ENCODE measurements around the gene NTN1.
"Not testable (repeated sequence)": the region's sequence is repeated elsewhere in the genome, so short reads cannot be mapped to it uniquely, and the experiment has no call there.

Gene NTN1

DNA sequence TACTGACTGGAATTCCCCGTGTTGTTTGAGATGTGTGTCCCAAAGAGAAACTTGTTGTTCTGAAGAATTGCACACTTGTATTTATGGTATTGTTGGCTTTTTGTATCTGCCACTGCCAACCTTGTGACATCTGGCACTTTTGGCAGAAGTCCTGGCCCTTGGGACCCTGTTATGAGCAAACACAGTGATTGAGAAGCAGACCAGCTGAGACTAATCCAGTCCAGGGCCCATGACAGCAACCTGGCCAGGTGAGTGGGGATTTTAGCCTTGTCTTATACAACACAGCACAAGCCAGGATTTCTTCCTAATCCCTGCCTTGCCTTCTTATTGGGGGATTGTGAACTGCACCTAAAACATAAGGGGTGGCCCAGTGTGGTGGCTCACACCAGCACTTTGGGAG lies 80.0 kb downstream of the NTN1 start:
- TF ChIP-seq, protein P1, sequence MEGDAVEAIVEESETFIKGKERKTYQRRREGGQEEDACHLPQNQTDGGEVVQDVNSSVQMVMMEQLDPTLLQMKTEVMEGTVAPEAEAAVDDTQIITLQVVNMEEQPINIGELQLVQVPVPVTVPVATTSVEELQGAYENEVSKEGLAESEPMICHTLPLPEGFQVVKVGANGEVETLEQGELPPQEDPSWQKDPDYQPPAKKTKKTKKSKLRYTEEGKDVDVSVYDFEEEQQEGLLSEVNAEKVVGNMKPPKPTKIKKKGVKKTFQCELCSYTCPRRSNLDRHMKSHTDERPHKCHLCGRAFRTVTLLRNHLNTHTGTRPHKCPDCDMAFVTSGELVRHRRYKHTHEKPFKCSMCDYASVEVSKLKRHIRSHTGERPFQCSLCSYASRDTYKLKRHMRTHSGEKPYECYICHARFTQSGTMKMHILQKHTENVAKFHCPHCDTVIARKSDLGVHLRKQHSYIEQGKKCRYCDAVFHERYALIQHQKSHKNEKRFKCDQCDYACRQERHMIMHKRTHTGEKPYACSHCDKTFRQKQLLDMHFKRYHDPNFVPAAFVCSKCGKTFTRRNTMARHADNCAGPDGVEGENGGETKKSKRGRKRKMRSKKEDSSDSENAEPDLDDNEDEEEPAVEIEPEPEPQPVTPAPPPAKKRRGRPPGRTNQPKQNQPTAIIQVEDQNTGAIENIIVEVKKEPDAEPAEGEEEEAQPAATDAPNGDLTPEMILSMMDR (IDR thresholded peaks at IDR 0.05; ENCODE audit: insufficient read depth, missing control alignments) = no peak
- FAIRE-seq = no peak
- DNase-seq (ENCODE audit: insufficient read length, low spot score) = no peak

DNA sequence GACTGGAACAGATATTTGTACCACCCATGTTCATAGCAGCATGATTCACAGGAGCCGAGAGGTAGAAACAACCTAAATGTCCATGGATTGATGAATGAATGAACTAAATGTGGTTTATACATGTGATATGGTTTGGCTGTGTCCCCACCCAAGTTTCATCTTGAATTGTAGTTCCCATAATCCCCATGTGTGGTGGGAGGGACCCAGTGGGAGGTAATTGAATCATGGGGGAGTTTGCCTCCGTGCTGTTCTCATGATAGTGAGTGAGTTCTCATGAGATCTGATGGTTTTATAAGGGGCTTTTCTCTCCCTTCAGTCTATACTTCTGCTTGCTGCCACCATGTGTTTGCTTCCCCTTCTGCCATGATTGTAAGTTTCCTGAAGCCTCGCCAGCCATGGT lies 81.9 kb downstream of the NTN1 start:
- FAIRE-seq; DNase-seq (ENCODE audit: insufficient read length, low spot score): not testable (repeated sequence)

DNA sequence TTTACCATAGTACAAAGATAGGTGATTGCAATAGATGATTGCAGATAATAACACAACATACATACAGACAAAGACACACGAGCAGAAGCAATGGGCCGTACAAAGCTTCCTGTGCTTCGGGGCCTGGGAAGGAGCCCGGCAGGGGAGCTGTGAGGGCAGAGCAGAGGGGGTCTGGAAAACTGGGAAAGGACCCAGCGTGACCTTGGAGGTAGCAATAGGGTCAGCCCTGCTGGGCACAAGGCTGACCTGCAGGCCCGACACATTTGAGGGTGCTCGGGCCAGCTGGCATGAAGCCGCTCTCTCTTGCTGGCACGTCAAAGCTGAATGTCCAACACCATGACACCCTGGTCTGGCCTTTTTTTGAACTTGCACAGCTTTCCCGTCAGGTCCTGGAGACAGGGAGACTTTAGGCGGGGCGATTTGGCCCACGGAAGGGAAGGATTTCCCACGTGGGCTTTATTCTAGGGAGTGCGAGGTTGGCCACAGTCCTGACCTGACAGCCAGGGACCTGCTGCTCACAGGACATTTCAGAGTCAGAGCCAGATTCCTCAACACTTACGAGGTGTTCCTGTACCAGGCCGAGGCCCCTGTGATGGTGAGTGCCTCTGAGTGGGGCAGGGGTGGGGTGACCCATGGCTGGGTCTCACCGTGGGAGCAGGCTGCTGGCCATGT lies 83.2 kb downstream of the NTN1 start:
- FAIRE-seq (no peak), DNase-seq (ENCODE audit: insufficient read length, low spot score) (no peak)
- TF ChIP-seq, protein P1 (IDR thresholded peaks at IDR 0.05; ENCODE audit: insufficient read depth, missing control alignments) = no peak

DNA sequence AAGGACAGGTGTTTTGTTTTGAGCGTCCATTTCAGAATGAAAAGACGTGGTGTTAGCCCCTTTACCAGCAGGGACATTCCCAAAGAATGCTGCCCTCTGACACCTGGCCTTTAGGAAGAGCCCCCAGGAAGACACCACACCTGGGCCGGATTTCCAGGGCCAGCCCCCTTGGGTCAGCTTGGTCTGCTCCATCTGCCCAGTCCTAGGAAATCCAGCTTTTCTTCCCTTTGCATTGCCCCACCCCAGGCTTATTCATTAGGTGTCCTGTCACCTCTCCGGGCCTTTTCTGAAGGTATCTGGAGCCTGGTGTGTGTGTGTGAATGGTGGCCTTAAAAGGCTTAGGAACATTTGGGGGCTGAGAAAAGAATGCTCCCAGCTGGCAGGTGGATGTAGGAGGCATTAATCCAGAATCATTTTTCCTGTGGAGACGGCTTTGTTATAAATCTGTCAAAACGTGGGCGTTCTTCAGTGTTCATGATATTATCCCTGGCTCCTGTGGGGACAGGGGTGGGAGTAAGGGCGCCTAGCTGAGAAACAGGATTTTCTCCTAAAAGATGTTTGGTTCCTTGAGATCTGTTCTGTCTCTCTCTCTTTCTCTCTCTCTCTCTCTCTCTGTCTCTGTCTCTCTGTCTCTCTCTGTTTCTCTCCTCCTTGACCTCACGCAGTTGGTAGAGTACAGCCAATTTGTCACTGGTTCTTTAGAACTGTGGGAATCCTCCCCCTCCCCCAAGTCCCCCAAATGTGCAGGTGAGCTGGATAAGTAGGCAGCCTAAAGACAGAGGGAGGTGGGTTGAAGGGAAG lies 84.0 kb downstream of the NTN1 start:
- DNase-seq (ENCODE audit: insufficient read length, low spot score) (no peak), FAIRE-seq (no peak)
- TF ChIP-seq, protein P1 (IDR thresholded peaks at IDR 0.05; ENCODE audit: insufficient read depth, missing control alignments) = no peak

DNA sequence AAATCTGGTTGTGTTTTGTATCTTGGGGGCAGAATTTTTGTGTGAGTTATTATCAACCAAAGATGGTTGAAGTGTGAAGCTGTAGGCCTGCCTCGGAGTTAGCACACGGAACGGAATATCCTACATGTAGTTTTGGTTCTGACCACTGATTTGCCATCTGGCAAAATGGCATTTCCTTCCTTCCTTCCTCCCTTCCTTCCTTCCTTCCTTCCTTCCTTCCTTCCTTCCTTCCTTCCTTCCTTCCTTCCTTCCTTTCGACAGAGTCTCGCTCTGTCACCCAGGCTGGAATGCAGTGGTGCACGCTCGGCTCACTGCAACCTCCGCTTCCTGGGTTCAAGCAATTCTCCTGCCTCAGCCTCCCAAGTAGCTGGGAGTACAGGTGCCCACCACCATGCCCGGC lies 85.0 kb downstream of the NTN1 start:
- not testable (repeated sequence) for DNase-seq (ENCODE audit: insufficient read length, low spot score); FAIRE-seq

DNA sequence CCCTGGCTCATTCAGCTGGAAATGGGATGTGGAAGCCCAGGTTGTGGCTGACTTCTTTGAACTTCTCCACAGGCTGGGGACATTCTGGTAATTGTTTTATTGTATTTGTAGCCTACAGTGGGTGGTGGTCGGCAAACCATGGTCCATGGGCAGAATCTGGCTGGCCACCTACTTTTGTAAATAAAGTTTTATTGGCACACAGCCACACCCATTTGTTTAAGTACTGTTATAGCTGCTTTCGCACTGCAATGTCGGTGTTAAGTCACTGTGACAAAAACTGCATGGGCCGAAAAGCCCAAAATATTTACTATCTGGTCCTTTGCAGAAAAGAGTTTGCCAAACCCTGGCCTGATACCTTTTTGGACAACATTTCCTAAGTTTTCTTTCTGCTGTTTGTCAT lies 86.2 kb downstream of the NTN1 start:
- TF ChIP-seq, protein P1 (IDR thresholded peaks at IDR 0.05; ENCODE audit: insufficient read depth, missing control alignments) = no peak
- FAIRE-seq (no peak), DNase-seq (ENCODE audit: insufficient read length, low spot score) (no peak)

DNA sequence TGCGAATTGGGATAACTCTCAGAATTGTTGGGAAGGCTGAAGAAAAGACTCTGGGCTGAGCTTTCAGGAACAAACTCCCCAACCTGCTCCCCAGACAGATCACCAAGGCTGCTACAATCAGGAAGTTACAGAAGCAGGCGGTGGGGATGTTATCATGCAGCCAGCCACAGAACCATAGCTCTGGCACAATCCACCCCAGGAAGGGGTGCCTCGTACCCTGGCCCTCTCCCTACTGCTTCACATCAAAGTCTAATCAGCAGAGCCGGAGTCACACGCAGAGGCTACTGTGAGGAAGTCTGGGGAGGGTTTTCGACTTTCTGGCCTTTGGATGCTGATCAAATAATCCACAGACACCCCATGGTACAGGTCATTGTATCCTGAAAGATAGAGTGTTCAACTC lies 86.8 kb downstream of the NTN1 start:
- FAIRE-seq (no peak), DNase-seq (ENCODE audit: insufficient read length, low spot score) (no peak)
- TF ChIP-seq, protein P1 (IDR thresholded peaks at IDR 0.05; ENCODE audit: insufficient read depth, missing control alignments) = no peak

DNA sequence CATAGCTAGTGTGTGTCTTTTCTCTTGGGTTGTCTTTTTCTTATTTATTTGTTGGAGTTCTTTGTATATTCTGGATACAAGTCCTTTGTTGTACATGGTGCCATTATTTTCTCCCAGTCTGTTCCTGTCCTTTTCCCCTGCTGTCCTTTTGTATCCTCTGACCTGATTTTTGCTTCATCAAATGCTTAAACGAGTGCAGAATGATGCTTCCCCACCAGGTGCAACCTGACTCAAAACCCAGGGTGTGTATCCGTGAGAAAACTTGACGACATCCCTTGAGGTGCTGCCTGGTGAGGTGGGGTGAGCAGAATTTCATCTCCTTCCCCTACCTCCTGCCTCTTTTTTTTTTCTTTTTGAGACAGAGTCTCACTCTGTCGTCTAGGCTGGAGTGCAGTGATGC lies 88.6 kb downstream of the NTN1 start:
- DNase-seq (ENCODE audit: insufficient read length, low spot score) (no peak), FAIRE-seq (no peak)
- TF ChIP-seq, protein P1 (IDR thresholded peaks at IDR 0.05; ENCODE audit: insufficient read depth, missing control alignments) = no peak
